Fibroblast of villous mesenchyme (primary cell): ENCODE results near the gene RHNO1. TPM values are rescaled to one million over a fixed set of nuclear protein-coding genes. Genes with fewer than 3 reads are reported as not detected.

ENCODE experiments used
- DNase-seq: peaks from one replicate; pipeline ENCODE4 v3.0.0-alpha.2; 2010; ENCODE audit warnings: low read depth
- H3K4me3 ChIP-seq: 2 replicates; pipeline ENCODE4 v1.5.1; 2011; ENCODE audit warnings: low read depth, mild to moderate bottlenecking, low read length
- CTCF ChIP-seq: IDR thresholded peaks from 2 replicates; pipeline ENCODE4 v1.5.1; 2012; ENCODE audit warnings: low read depth, mild to moderate bottlenecking, low read length; ENCODE audit not compliant: insufficient read depth
- total RNA-seq: library from RNA; depleted of rRNA; stranded (reverse); fragments of >200 nt; gene quantifications from 2 replicates; pipeline ENCODE4 v1.2.3, GENCODE V29; 2012

Gene RHNO1
- total RNA-seq, 1 donor = 38.0 TPM

- DNase-seq = no peak
- no peak overlapping the region for H3K4me3 ChIP-seq
- no peak for TF ChIP-seq CTCF
Observed at GRCh38 chr12:2835691-2836403, 41.2 kb upstream of the RHNO1 start.

GRCh38 chr12:2836574-2836973, 40.4 kb upstream of the RHNO1 start:
- no peak overlapping the region for H3K4me3 ChIP-seq
- no peak for DNase-seq
- TF ChIP-seq CTCF = no peak

GRCh38 chr12:2841056-2841650, 35.9 kb upstream of the RHNO1 start:
- DNase-seq = no peak
- H3K4me3 ChIP-seq = no peak overlapping the region
- no peak for TF ChIP-seq CTCF

GRCh38 chr12:2842948-2843347, 34.1 kb upstream of the RHNO1 start:
- no peak for DNase-seq
- no peak overlapping the region for H3K4me3 ChIP-seq
- TF ChIP-seq CTCF = no peak

GRCh38 chr12:2844786-2845185, 32.2 kb upstream of the RHNO1 start:
- no peak for DNase-seq
- H3K4me3 ChIP-seq = no peak overlapping the region
- no peak for TF ChIP-seq CTCF

GRCh38 chr12:2845280-2845679, 31.7 kb upstream of the RHNO1 start:
- TF ChIP-seq CTCF = no peak
- peak; percentile 92 for DNase-seq
- no peak overlapping the region for H3K4me3 ChIP-seq
